ENCODE results near the gene PDZD2.

- TF ChIP-seq CTCF (IDR thresholded peaks at IDR 0.05; ENCODE audit: low read depth, low read length): no peak
- TF ChIP-seq EZH2phosphoT487 (IDR thresholded peaks at IDR 0.05; ENCODE audit: low read depth): no peak
Observed at GRCh38 chr5:31632460-31632859, 6.5 kb upstream of the PDZD2 start.

Measured in OCI-LY3 (cell line).